NOMO-1 (cell line): ENCODE results near the gene RIMKLB.
"Not testable (repeated sequence)": the region's sequence is repeated elsewhere in the genome, so short reads cannot be mapped to it uniquely, and the experiment has no call there.

Experiments used
- DNase-seq, 2 experiments: peaks; one replicate each; lab custom pipeline; 2025; ENCODE audit not compliant: unreplicated experiment in 2 of 2; lab: John Stamatoyannopoulos, UW

Gene RIMKLB

GRCh38 chr12:8770499-8770898 is 72.7 kb downstream of the RIMKLB start:
- no peak for DNase-seq

GRCh38 chr12:8771072-8771471 is 73.3 kb downstream of the RIMKLB start:
- DNase-seq = no peak

- DNase-seq = no peak
These were observed 75.7 kb downstream of the RIMKLB start for GRCh38 chr12:8773461-8773860.

- DNase-seq = no peak
These were observed 81.5 kb downstream of the RIMKLB start for GRCh38 chr12:8779281-8779680.

GRCh38 chr12:8779862-8780261 is 82.1 kb downstream of the RIMKLB start:
- no peak for DNase-seq

GRCh38 chr12:8780389-8780788 is 82.6 kb downstream of the RIMKLB start:
- DNase-seq = no peak

- DNase-seq = no peak
These were observed 83.8 kb downstream of the RIMKLB start for GRCh38 chr12:8781381-8782127.

- no peak for DNase-seq
These were observed 86.6 kb downstream of the RIMKLB start for GRCh38 chr12:8784290-8784888.

GRCh38 chr12:8785499-8785898 is 87.7 kb downstream of the RIMKLB start:
- no peak for DNase-seq

GRCh38 chr12:8787206-8787605 is 89.4 kb downstream of the RIMKLB start:
- not testable (repeated sequence) for DNase-seq

GRCh38 chr12:8788706-8789105 is 90.9 kb downstream of the RIMKLB start:
- DNase-seq = not testable (repeated sequence)

GRCh38 chr12:8789341-8790013 is 91.7 kb downstream of the RIMKLB start:
- not testable (repeated sequence) for DNase-seq

- not testable (repeated sequence) for DNase-seq
These were observed 95.4 kb downstream of the RIMKLB start for GRCh38 chr12:8793226-8793625.

GRCh38 chr12:8794611-8795010 is 96.8 kb downstream of the RIMKLB start:
- not testable (repeated sequence) for DNase-seq

- no peak for DNase-seq
These were observed 99.2 kb downstream of the RIMKLB start for GRCh38 chr12:8796831-8797626.

GRCh38 chr12:8801213-8801612 is 103.4 kb downstream of the RIMKLB start:
- DNase-seq = not testable (repeated sequence)

- not testable (repeated sequence) for DNase-seq
These were observed 107.0 kb downstream of the RIMKLB start for GRCh38 chr12:8804833-8805232.

- not testable (repeated sequence) for DNase-seq
These were observed 107.7 kb downstream of the RIMKLB start for GRCh38 chr12:8805487-8805886.

GRCh38 chr12:8807084-8807483 is 109.3 kb downstream of the RIMKLB start:
- DNase-seq = not testable (repeated sequence)

GRCh38 chr12:8810112-8810511 is 112.3 kb downstream of the RIMKLB start:
- DNase-seq = not testable (repeated sequence)
